IMR-90 (cell line): ENCODE measurements around the gene DRD4.
A peak's percentile ranks its signal among the peaks of the same experiment; 100 is the strongest.

Experiments
- BHLHE40 ChIP-seq: fragments of 150-350 bp; IDR thresholded peaks from 2 replicates; pipeline ENCODE4 v1.6.1; 2016; ENCODE audit warnings: mild to moderate bottlenecking, low read depth, low read length
- CEBPB ChIP-seq: IDR thresholded peaks from 2 replicates; pipeline ENCODE4 v1.6.1; 2012; ENCODE audit warnings: low read depth, low read length, improper control_type of control experiment
- FOS ChIP-seq: fragments of 150-350 bp; IDR thresholded peaks from 2 replicates; pipeline ENCODE4 v1.6.1; 2016; ENCODE audit warnings: low read depth, low read length
- MAFK ChIP-seq: IDR thresholded peaks from 2 replicates; pipeline ENCODE4 v1.6.1; 2012; ENCODE audit warnings: low read depth, low read length, improper control_type of control experiment
- MAZ ChIP-seq: IDR thresholded peaks from 2 replicates; pipeline ENCODE4 v1.6.1; 2012; ENCODE audit warnings: low read depth, mild to moderate bottlenecking, low read length, improper control_type of control experiment, moderate library complexity, borderline replicate concordance
- MXI1 ChIP-seq: IDR thresholded peaks from 2 replicates; pipeline ENCODE4 v1.6.1; 2012; ENCODE audit warnings: low read depth, mild to moderate bottlenecking, low read length, moderate library complexity, borderline replicate concordance
- NFE2L2 ChIP-seq: fragments of 150-350 bp; IDR thresholded peaks from 2 replicates; pipeline ENCODE4 v1.6.1; 2016; ENCODE audit warnings: low read depth, mild to moderate bottlenecking, low read length
- POLR2A ChIP-seq: IDR thresholded peaks from 2 replicates; pipeline ENCODE4 v1.6.1; 2012; ENCODE audit warnings: mild to moderate bottlenecking, low read depth, low read length
- RAD21 ChIP-seq: IDR thresholded peaks from 2 replicates; pipeline ENCODE4 v1.6.1; 2012; ENCODE audit warnings: low read length, improper control_type of control experiment
- RCOR1 ChIP-seq: IDR thresholded peaks from 2 replicates; pipeline ENCODE4 v1.6.1; 2012; ENCODE audit warnings: mild to moderate bottlenecking, low read length, improper control_type of control experiment; ENCODE audit not compliant: insufficient replicate concordance
- SMC3 ChIP-seq: fragments of 150-350 bp; IDR thresholded peaks from 2 replicates; pipeline ENCODE4 v1.6.1; 2016; ENCODE audit warnings: low read depth, mild to moderate bottlenecking, antibody characterized with exemption, low read length, moderate library complexity
- TF ChIP-seq, protein P1 (sequence below): conservative IDR thresholded peaks from 2 replicates; pipeline ENCODE4 v1.5.1; 2012; ENCODE audit warnings: mild to moderate bottlenecking, low read depth, low read length, improper control_type of control experiment
- TF ChIP-seq, protein P2 (sequence below): fragments of 150-350 bp; IDR thresholded peaks from 2 replicates; pipeline ENCODE4 v1.6.1; 2016; ENCODE audit warnings: low read depth, mild to moderate bottlenecking, low read length, moderate library complexity, borderline replicate concordance
- TF ChIP-seq, protein P3 (sequence below): fragments of 150-350 bp; IDR thresholded peaks from 2 replicates; pipeline ENCODE4 v1.6.1; 2017; ENCODE audit warnings: mild to moderate bottlenecking, antibody characterized with exemption, low read length, low read depth

DNA sequence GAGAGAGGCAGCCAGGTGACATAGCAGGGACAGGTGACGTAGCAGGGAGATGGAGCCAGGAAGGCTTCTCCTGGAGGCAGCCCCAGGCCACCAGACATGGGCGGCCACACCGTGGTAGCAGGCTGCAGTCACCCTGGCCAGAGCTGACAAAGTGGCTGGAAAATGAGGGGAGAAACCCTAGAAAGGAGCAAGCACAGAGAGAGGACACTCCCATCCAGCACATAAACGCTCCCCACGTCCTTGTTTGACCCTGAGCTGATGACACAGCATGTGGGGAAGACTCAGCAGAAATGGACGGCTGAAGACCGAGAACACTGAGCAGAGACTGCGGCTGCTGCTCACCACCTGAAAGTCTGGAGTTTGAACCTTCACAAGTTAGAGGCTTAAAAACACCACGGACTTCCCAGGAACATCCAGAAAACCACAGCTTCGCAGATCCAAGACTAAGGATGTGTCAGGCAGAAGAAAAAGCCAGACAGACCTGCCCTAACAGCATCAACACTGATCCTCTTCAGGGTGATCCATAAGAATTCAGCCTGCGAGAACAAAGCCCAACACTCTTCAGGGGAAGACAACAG, 28.7 kb downstream of the DRD4 start:
- TF ChIP-seq POLR2A: no peak
- TF ChIP-seq, protein P1, sequence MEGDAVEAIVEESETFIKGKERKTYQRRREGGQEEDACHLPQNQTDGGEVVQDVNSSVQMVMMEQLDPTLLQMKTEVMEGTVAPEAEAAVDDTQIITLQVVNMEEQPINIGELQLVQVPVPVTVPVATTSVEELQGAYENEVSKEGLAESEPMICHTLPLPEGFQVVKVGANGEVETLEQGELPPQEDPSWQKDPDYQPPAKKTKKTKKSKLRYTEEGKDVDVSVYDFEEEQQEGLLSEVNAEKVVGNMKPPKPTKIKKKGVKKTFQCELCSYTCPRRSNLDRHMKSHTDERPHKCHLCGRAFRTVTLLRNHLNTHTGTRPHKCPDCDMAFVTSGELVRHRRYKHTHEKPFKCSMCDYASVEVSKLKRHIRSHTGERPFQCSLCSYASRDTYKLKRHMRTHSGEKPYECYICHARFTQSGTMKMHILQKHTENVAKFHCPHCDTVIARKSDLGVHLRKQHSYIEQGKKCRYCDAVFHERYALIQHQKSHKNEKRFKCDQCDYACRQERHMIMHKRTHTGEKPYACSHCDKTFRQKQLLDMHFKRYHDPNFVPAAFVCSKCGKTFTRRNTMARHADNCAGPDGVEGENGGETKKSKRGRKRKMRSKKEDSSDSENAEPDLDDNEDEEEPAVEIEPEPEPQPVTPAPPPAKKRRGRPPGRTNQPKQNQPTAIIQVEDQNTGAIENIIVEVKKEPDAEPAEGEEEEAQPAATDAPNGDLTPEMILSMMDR: no peak
- TF ChIP-seq, protein P2, sequence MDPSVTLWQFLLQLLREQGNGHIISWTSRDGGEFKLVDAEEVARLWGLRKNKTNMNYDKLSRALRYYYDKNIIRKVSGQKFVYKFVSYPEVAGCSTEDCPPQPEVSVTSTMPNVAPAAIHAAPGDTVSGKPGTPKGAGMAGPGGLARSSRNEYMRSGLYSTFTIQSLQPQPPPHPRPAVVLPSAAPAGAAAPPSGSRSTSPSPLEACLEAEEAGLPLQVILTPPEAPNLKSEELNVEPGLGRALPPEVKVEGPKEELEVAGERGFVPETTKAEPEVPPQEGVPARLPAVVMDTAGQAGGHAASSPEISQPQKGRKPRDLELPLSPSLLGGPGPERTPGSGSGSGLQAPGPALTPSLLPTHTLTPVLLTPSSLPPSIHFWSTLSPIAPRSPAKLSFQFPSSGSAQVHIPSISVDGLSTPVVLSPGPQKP: no peak
- no peak for TF ChIP-seq RAD21
- no peak for TF ChIP-seq BHLHE40
- peak; percentile 40; the same call in 1 of the 2 replicates for TF ChIP-seq NFE2L2
- no peak for TF ChIP-seq MXI1
- TF ChIP-seq MAFK: no peak
- TF ChIP-seq SMC3: no peak
- no peak for TF ChIP-seq MAZ
- no peak for TF ChIP-seq RCOR1
- TF ChIP-seq CEBPB: no peak
- TF ChIP-seq, protein P3, sequence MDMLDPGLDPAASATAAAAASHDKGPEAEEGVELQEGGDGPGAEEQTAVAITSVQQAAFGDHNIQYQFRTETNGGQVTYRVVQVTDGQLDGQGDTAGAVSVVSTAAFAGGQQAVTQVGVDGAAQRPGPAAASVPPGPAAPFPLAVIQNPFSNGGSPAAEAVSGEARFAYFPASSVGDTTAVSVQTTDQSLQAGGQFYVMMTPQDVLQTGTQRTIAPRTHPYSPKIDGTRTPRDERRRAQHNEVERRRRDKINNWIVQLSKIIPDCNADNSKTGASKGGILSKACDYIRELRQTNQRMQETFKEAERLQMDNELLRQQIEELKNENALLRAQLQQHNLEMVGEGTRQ: no peak
- no peak for TF ChIP-seq FOS
